ENCODE data around the gene MFSD6.

DNA sequence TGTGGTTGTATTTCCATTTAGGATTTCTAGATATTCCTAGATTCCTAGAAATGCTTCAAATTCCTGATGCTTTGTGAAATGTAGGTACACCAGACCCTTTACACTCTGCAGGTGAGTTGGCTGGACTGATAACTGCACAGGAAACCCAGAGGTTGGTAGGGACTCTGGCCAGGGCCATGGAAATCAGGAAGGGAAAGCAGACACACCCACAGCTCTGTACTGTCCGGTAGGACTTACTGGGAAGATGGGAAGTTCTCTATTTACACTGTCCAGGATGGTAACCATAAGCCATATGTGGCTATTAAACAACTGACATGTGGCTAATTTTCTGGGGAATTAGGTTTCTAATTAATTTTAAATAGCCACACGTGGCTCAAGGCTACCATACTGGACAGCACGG lies 94.9 kb downstream of the MFSD6 start:
- TF ChIP-seq, protein P1, sequence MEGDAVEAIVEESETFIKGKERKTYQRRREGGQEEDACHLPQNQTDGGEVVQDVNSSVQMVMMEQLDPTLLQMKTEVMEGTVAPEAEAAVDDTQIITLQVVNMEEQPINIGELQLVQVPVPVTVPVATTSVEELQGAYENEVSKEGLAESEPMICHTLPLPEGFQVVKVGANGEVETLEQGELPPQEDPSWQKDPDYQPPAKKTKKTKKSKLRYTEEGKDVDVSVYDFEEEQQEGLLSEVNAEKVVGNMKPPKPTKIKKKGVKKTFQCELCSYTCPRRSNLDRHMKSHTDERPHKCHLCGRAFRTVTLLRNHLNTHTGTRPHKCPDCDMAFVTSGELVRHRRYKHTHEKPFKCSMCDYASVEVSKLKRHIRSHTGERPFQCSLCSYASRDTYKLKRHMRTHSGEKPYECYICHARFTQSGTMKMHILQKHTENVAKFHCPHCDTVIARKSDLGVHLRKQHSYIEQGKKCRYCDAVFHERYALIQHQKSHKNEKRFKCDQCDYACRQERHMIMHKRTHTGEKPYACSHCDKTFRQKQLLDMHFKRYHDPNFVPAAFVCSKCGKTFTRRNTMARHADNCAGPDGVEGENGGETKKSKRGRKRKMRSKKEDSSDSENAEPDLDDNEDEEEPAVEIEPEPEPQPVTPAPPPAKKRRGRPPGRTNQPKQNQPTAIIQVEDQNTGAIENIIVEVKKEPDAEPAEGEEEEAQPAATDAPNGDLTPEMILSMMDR (conservative IDR thresholded peaks at IDR 0.05), result no peak
- TF ChIP-seq ZFX (IDR thresholded peaks at IDR 0.05), result no peak
